OCI-LY7 (cell line): ENCODE data around the gene COL13A1. TPM values are rescaled to one million over a fixed set of nuclear protein-coding genes. Genes with fewer than 3 reads are reported as not detected.
A peak's percentile ranks its signal among the peaks of the same experiment; 100 is the strongest.

Experiments
- BruUV-seq: library from RNA; stranded (reverse); fragments of 400-500 nt; replicated peaks from 2 replicates; lab custom pipeline; 2021; lab: Mats Ljungman, UMichigan
- CTCF ChIA-PET: fragments of 300-600 bp; sonication (Branson Sonifier 250); formaldehyde crosslinking; loops from one replicate; lab custom pipeline; 2022; ENCODE audit warnings: antibody characterized with exemption; ENCODE audit not compliant: unreplicated experiment; lab: Charles Lee
- POLR2A ChIA-PET: fragments of 300-600 bp; sonication (Branson Sonifier 250); formaldehyde crosslinking; loops from one replicate; lab custom pipeline; 2022; ENCODE audit warnings: antibody characterized with exemption; lab: Charles Lee
- DNase-seq: peaks from one replicate; pipeline ENCODE4 v3.0.0-alpha.2; 2015; ENCODE audit warnings: low spot score
- H2AFZ ChIP-seq: fragments of 200-600 bp; sonication (generic), shearing (Covaris generic); 2 replicates; pipeline ENCODE4 v1.6.1; 2014; ENCODE audit warnings: mild to moderate bottlenecking, antibody characterized with exemption, low read length, moderate library complexity
- H3K27ac ChIP-seq: fragments of 200-600 bp; sonication (generic); 2 replicates; pipeline ENCODE4 v1.5.1; 2014; ENCODE audit warnings: mixed run types, low read depth, mild to moderate bottlenecking, moderate library complexity, low read length, inconsistent platforms; ENCODE audit not compliant: poor library complexity, severe bottlenecking
- H3K36me3 ChIP-seq: fragments of 200-600 bp; sonication (generic); 2 replicates; pipeline ENCODE4 v1.6.1; 2014; ENCODE audit warnings: mild to moderate bottlenecking, antibody characterized with exemption, low read length, moderate library complexity, mixed read lengths; ENCODE audit not compliant: insufficient read depth
- H3K4me1 ChIP-seq: fragments of 200-600 bp; sonication (generic); 2 replicates; pipeline ENCODE4 v1.5.1; 2014; ENCODE audit warnings: mild to moderate bottlenecking, low read length; ENCODE audit not compliant: insufficient read depth, poor library complexity, severe bottlenecking
- H3K4me2 ChIP-seq: fragments of 200-600 bp; sonication (generic); 2 replicates; pipeline ENCODE4 v1.6.1; 2014; ENCODE audit warnings: mild to moderate bottlenecking, low read length
- H3K4me3 ChIP-seq: fragments of 200-600 bp; sonication (generic); 2 replicates; pipeline ENCODE4 v1.5.1; 2014; ENCODE audit warnings: mild to moderate bottlenecking, low read depth, low read length; ENCODE audit not compliant: poor library complexity, severe bottlenecking
- H3K79me2 ChIP-seq: fragments of 200-600 bp; sonication (generic); 2 replicates; pipeline ENCODE4 v1.6.1; 2016; ENCODE audit warnings: low read depth, mild to moderate bottlenecking, low read length, moderate library complexity, mixed read lengths; ENCODE audit not compliant: insufficient read depth
- H3K9me2 ChIP-seq: fragments of 200-600 bp; sonication (generic); 2 replicates; pipeline ENCODE4 v1.6.1; 2016; ENCODE audit warnings: mild to moderate bottlenecking, low read length, mixed read lengths; ENCODE audit not compliant: insufficient read depth
- H3K9me3 ChIP-seq: fragments of 200-600 bp; sonication (generic); 2 replicates; pipeline ENCODE4 v1.6.1; 2014; ENCODE audit warnings: mild to moderate bottlenecking, mixed run types, low read length, mixed read lengths
- H4K20me1 ChIP-seq: fragments of 200-600 bp; sonication (generic); 2 replicates; pipeline ENCODE4 v1.6.1; 2014; ENCODE audit warnings: mild to moderate bottlenecking, antibody characterized with exemption, low read length, moderate library complexity, mixed read lengths; ENCODE audit not compliant: insufficient read depth
- CTCF ChIP-seq: fragments of 200-600 bp; sonication (generic); conservative IDR thresholded peaks from 2 replicates; pipeline ENCODE4 v1.5.1; 2014; ENCODE audit warnings: mild to moderate bottlenecking, antibody characterized with exemption, low read length, moderate library complexity, mixed read lengths
- EZH2phosphoT487 ChIP-seq: fragments of 200-600 bp; sonication (generic); IDR thresholded peaks from 2 replicates; pipeline ENCODE4 v1.6.1; 2018; ENCODE audit warnings: low read depth, borderline replicate concordance, mild to moderate bottlenecking, mixed run types, antibody characterized with exemption, low read length, moderate library complexity, mixed read lengths
- intact Hi-C: fragments of 100-400 bp; cut with micrococcal nuclease; formaldehyde crosslinking; loops from one replicate; pipeline ENCODE4 v1.10.0; 2022; ENCODE audit not compliant: unreplicated experiment
- total RNA-seq, 2 experiments: library from RNA; depleted of rRNA in 1 of 2; stranded (reverse); fragments of >200 nt in 1 of 2; shearing (Covaris generic) in 1 of 2; gene quantifications; 2 replicates each; pipeline ENCODE4 v1.2.3, GENCODE V29; 2014 to 2022

Gene COL13A1
- total RNA-seq, 2 experiments from 2014 or later, result 0.06 TPM; not detected in 1

- TF ChIP-seq CTCF, result no peak
- no peak for TF ChIP-seq EZH2phosphoT487
- BruUV-seq, result no TSS peak
- no peak for DNase-seq
- Histone ChIP-seq H3K9me3 (no peaks in the 10 kb centered on the region), H3K4me1 (peaks cover 32% of the 10 kb centered on the region), H3K36me3 (no peaks in the 10 kb centered on the region), H3K4me2 (no peak overlapping the region), H3K27ac (no peak overlapping the region), H2AFZ (no peak overlapping the region), H3K9me2 (no peaks in the 10 kb centered on the region), H3K4me3 (no peak overlapping the region), H4K20me1 (no peaks in the 10 kb centered on the region), H3K79me2 (no peaks in the 10 kb centered on the region)
- CTCF ChIA-PET, result no interaction called here
- intact Hi-C loops, result no loop called here
- POLR2A ChIA-PET, result no interaction called here
Measured at GRCh38 chr10:69847883-69848282, 46.2 kb downstream of the COL13A1 start.

- no peaks in the 10 kb centered on the region for H4K20me1 ChIP-seq
- H3K4me3 ChIP-seq, result no peak overlapping the region
- ChIA-PET CTCF (no interaction called here), POLR2A (no interaction called here)
- BruUV-seq, result no TSS peak
- DNase-seq, result no peak
- no peaks in the 10 kb centered on the region for H3K9me2 ChIP-seq
- H3K4me2 ChIP-seq, result peak overlapping the region; percentile 9
- no peaks in the 10 kb centered on the region for H3K36me3 ChIP-seq
- TF ChIP-seq EZH2phosphoT487 (no peak), CTCF (no peak)
- no peak overlapping the region for H2AFZ ChIP-seq
- intact Hi-C loops, result no loop called here
- no peaks in the 10 kb centered on the region for H3K79me2 ChIP-seq
- H3K9me3 ChIP-seq, result no peaks in the 10 kb centered on the region
- H3K27ac ChIP-seq, result no peak overlapping the region
- H3K4me1 ChIP-seq, result peaks cover 32% of the 10 kb centered on the region
Measured at GRCh38 chr10:69848454-69848853, 46.7 kb downstream of the COL13A1 start.

GRCh38 chr10:69849825-69850224 lies 48.1 kb downstream of the COL13A1 start:
- Histone ChIP-seq H2AFZ (no peak overlapping the region), H3K79me2 (no peaks in the 10 kb centered on the region), H3K4me1 (peaks cover 32% of the 10 kb centered on the region), H3K9me2 (no peaks in the 10 kb centered on the region), H3K4me3 (no peak overlapping the region), H4K20me1 (no peaks in the 10 kb centered on the region), H3K27ac (no peak overlapping the region), H3K9me3 (no peaks in the 10 kb centered on the region), H3K36me3 (no peaks in the 10 kb centered on the region), H3K4me2 (no peak overlapping the region)
- BruUV-seq, result no TSS peak
- TF ChIP-seq EZH2phosphoT487, result no peak
- TF ChIP-seq CTCF, result no peak
- intact Hi-C loops, result no loop called here
- POLR2A ChIA-PET, result interaction anchor here (0.5 kb wide), 1 partner anchor 241 kb away, joined by 3 read pairs; no protein-coding TSS in a partner anchor
- DNase-seq, result no peak
- CTCF ChIA-PET, result no interaction called here
